Retinal pigment epithelial cell (primary cell): ENCODE results near the gene LRRC45.

Experiments used
- DNase-seq: peaks from one replicate; pipeline ENCODE4 v3.0.0-alpha.2; 2010; ENCODE audit warnings: low read depth
- H3K4me3 ChIP-seq: 2 replicates; pipeline ENCODE4 v1.5.1; 2011; ENCODE audit warnings: mild to moderate bottlenecking, low read length, control low read depth, moderate library complexity
- TF ChIP-seq, protein P1 (sequence below): conservative IDR thresholded peaks from 2 replicates; pipeline ENCODE4 v1.5.1; 2011; ENCODE audit warnings: low read depth, low read length, control low read depth, inconsistent platforms

Gene LRRC45

DNA sequence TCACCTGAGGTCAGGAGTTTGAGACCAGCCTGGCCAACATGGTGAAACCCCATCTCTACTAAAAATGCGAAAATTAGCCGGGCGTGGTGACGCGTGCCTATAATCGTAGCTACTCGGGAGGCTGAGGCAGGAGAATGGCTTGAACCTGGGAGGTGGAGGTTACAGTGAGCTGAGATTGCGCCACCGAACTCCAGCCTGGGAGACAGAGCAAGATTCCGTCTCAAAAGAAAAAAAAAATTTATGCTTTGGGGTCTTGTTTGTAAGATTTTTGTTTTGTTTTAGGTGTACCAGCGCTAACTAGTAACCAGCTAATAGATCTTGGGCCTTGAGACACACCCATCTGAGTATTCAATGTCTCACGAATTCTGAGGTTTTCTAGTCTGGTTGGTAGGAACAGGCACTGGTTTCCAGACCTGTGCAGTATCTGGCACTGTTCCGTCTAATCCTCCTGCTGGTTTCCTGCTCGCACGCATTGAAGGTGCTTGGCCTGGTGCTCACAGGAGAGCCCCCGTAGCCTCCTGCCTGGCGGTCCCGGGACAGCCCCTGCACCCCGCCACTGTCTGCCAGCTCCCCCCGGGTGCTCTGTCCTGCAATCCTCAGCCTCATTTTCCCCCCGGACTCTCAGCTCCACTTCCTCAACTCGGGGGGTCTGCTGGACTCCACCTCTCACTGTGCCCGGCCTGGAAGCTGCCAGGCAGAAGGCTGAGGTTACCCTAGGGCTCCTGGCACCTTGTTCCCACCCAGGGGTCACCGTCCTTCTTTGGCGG lies 53.1 kb downstream of the LRRC45 start:
- DNase-seq = no peak
- TF ChIP-seq, protein P1, sequence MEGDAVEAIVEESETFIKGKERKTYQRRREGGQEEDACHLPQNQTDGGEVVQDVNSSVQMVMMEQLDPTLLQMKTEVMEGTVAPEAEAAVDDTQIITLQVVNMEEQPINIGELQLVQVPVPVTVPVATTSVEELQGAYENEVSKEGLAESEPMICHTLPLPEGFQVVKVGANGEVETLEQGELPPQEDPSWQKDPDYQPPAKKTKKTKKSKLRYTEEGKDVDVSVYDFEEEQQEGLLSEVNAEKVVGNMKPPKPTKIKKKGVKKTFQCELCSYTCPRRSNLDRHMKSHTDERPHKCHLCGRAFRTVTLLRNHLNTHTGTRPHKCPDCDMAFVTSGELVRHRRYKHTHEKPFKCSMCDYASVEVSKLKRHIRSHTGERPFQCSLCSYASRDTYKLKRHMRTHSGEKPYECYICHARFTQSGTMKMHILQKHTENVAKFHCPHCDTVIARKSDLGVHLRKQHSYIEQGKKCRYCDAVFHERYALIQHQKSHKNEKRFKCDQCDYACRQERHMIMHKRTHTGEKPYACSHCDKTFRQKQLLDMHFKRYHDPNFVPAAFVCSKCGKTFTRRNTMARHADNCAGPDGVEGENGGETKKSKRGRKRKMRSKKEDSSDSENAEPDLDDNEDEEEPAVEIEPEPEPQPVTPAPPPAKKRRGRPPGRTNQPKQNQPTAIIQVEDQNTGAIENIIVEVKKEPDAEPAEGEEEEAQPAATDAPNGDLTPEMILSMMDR = no peak
- no peak overlapping the region for H3K4me3 ChIP-seq

DNA sequence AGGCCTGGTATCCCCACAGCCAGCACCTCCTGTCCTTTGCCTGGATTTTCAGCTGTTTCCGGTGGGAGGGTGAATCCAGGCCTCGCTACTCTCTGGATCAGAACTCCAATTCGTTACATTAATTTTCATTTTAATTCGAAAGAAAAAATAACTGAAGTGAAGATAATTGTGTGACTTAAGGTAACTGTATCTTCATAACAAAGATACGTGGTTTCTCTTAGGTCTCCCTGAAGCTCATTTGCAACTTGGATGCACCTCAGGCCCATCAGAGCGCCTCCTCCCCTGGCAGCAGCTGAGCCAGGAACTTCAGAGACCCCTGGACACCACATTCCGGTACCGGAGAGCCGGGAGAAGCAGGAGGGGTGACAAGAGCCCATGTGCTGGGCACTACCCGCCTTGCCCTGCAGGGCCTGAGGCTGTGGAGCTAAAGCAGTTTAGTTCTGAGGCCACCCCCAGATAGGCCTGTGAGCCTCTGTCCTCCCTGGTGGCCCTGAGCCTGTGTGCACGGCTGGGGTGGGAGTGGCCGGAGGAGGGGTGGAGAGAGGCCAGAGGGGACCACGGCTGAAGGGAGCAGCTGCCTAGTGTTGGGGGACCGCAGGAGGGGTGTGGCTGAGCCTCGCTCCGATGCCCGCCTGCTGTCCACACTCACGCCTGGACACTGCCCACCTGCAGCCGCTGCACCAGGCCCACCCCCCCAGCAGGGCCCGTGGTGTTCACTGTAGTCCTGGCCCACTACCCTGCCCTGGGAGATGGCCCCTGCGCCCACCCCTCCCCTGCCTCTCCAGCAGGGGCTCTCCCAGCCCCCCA lies 53.9 kb downstream of the LRRC45 start:
- H3K4me3 ChIP-seq = no peak overlapping the region
- TF ChIP-seq, protein P1 = no peak
- no peak for DNase-seq

DNA sequence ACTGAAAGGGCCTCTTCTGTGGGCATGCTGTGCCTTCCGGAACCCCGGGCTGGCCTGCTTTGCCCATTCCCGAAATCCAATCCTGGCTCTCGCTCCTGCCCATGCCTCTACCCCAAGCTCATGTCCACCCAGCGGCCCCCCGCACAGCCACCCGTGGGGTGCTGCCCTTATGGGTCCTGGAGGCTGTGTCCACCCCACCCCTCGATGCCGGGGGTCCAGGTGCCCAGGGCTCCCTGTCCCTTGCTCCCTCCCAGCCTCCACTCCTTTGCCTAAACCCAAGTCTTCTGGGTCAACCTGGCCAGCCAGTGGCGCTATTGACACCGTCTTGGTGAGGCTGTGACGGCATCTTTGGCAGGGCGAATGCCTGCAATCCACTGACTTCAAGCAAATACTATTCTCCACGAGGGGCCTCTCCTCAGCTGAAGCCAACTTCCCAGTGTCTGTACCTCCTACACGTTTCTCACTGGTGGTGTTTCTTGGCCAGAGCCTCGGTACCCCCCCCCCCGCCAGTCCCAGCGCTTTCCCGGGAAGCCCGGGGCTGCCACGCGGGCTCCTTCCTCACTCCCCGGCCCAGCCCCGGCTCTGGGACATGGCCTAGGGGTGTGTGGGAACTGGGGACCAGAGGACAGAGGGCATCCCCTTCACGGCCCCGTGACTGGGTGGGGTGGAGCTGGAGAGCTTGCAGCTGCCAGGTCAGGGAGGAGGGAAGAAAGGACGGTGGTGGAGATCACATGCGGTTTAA lies 54.7 kb downstream of the LRRC45 start:
- DNase-seq = no peak
- no peak overlapping the region for H3K4me3 ChIP-seq
- TF ChIP-seq, protein P1 = peak; percentile 9

DNA sequence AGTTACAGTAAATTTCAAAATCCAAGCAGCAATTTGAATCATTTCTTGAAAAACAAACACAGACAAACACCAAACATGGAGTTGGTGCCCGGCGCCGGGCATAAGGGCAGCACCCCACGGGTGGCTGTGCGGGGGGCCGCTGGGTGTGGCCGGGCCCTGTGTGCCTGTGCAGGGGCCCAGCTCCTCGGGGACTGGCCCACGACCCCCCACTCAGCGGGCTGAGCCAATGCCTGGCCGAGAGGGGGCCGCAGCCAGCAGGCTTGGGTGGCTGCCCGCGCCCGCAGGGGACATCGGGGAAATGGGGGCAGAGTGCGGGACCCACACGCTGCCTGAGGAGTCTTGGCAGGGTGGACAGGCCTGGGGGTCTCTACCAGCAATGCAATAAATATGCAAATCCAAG lies 55.3 kb downstream of the LRRC45 start:
- H3K4me3 ChIP-seq = no peak overlapping the region
- DNase-seq = no peak
- TF ChIP-seq, protein P1 = no peak

DNA sequence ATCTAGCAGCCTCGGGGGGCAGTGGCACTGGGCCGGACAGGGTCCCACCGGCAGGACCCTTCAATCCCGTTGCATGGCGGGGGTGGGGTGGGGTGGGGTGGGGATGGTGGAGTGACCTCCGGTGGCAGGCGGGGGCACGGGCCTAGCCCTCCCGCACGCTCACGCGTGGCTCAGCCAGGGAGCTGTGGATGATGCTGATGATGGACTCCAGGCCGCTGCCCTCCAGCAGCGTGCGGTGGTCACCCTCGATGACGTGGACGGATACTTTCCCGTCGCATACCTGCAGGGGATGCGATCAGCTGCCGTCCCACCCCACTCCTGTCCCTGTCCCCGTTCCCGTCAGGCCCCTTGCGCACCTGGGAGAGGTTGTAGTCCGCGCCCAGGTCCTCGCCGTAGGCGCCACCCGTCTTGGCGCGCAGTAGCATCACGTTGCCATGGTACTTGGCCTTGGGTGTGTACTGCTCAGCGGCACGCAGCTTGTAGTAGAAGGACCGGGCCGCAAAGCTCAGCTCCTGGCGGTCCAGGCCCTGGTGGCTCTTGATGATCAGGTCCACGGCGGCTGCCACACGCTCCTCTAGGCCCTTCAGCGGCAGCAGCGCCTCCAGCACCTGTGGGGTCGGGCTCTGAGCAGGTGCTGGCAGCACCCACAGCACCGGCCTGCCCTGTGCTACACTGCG lies 56.0 kb downstream of the LRRC45 start:
- no peak for DNase-seq
- TF ChIP-seq, protein P1 = no peak
- no peak overlapping the region for H3K4me3 ChIP-seq

DNA sequence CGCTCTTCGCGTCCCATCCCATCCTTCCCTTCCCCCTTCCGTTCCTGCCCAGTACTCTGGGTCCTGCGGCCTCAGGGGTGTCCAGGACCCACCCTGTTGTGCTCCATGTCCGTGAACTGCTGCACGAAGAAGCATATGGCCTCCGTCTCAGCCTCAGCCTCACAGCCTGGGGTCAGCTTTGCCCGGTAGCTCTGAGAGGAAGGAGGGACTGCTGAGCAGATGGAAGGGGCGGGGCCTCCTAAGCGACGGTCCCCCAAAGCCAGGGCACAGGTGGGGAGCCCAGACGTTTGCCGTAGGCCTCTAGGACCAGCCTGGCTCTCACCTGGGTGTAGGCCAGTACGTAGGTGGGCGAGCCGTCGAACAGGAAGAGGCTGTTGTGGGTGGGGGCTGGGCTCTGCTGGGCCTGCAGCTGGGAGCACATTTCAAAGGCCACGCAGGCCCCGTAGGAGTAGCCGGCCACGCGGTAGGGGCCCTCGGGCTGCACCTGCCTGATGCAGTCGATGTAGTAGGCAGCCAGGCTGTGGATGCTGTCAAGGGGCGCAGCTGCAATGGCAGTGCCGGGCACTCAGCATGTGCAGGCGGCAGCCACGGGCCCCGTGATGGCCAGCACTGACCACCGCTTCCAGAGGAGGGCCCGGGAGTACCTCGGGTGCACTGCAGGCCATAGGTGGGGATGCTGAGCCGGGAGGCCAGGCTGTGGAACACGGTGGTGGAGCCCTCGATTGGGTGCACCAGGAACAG lies 57.1 kb downstream of the LRRC45 start:
- DNase-seq = no peak
- no peak overlapping the region for H3K4me3 ChIP-seq
- TF ChIP-seq, protein P1 = no peak
